GM18505 (cell line): ENCODE data around the gene CETN1.

ENCODE experiments used
- ATAC-seq: cut with Tn5 transposase; IDR thresholded peaks from one replicate; pipeline ENCODE4 v1.9.1; 2021; ENCODE audit not compliant: unreplicated experiment
- POLR2A ChIP-seq: IDR thresholded peaks from 4 replicates; pipeline ENCODE4 v1.6.1; 2011; ENCODE audit warnings: borderline replicate concordance; ENCODE audit not compliant: insufficient read depth, insufficient read length; ENCODE audit errors: extremely low read depth

Gene CETN1

DNA sequence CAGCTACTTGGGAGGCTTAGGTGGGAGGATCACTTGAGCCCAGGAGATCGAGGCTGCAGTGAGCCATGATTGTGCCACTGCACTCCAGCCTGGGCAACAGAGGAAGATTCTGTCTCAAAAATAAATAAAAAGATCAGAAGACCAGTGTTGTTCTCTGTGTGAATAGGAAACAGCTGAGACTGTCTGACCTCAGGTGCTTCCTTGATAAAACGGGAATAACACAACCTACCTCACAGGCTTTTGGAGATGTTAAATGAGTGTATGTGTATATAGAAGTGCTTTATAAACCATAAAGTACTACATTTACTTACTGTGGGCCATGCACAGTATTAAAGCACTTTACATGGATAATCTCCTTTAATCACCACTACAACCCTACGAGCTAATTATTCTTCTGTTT lies 9.9 kb upstream of the CETN1 start:
- no peak for TF ChIP-seq POLR2A
- no peak for ATAC-seq

DNA sequence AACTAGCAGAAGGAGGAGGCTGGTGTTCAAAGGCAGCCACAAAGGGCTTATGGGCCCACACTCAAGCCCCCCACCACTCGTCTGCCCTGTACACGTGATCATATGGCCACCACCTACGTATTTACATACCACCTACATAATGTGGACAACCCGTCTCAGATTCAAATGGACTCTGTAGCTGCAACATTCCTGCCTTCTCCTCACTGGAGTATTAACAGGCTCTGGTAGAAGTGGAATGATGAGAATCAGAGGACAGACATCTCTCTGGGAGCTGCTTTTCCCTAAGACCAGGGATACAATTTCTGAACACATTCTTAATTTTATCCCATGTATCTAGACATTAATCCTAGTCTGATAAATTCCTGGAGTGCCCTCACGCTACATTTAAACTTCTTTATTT lies 9.5 kb upstream of the CETN1 start:
- no peak for ATAC-seq
- TF ChIP-seq POLR2A: no peak

DNA sequence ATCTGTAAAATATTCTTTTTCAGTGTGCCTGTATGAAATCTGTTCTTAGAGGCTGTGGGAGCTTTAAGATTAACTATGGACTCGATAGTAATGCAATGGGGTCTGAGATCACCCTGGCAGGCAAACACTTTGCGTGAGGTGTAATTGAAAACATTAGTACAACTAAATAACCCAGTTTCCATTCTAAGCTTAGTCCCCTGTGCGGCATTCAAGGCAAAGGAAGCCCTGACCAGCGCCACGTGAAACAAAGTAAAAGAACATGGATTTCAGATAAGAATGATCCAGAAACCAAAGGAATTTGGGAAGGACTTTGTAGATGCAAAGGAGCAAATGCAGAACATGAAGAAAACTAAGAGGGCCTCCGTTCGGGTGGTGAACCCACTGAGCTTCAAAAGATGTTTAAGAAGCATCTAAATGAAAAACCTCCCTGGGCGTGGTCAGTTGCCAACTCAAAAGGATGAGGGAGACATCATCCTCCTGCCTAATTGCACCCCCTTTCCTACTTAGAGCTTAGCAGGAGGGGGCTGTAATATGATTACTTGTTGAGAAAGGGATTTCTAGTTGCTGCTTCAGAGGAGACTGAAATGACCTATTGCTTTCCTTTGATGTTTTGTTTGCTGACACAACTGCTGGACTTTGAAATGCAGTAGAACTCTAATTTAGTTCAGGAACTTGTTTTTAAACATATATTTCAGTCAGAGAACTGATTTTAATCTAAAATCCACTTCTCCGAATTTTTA lies 7.9 kb upstream of the CETN1 start:
- no peak for ATAC-seq
- no peak for TF ChIP-seq POLR2A

DNA sequence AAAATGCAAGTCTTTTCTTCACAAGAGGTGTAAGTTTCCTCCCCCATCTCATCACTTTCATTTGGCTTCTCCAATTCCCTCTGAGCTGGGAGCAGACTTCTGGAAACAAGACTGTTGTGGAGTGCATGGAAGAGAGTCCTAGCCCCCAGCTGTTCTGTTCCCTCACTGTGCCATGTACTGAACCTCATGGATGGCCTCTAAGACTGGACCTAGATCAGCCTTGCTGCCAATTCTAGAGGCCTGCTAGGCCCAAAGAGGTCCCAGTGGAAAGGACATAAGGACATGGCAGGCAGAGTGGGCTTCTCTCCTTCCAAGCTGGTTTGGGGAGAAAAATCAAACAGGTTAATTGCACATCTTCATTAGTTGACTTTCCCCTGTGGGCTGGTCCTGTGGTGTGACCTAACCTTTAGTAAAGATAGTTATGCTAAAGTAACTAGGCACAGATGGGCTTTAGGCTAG lies 7.3 kb upstream of the CETN1 start:
- no peak for TF ChIP-seq POLR2A
- ATAC-seq: no peak

DNA sequence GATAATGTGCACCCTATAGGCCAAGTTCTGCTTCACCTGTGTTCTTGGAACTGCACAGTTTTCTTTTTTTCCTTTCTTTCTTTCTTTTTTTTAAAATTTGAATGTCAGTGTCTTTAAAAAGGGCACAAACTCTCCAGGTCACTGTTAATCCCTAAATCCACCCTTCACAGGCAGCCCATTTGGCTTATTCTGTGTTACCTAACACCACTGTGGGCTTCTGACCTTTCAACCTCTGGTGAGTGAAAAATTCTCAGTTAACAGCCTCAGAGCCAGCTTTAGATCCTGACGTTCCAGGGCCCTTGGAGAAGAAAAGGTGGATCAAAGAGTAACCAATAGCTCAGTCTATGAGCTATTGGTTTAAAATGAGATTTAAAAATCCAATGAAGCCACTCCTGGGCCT lies 6.8 kb upstream of the CETN1 start:
- ATAC-seq: no peak
- TF ChIP-seq POLR2A: no peak

- no peak for TF ChIP-seq POLR2A
- no peak for ATAC-seq
Measured at GRCh38 chr18:574149-574860, 5.9 kb upstream of the CETN1 start.

DNA sequence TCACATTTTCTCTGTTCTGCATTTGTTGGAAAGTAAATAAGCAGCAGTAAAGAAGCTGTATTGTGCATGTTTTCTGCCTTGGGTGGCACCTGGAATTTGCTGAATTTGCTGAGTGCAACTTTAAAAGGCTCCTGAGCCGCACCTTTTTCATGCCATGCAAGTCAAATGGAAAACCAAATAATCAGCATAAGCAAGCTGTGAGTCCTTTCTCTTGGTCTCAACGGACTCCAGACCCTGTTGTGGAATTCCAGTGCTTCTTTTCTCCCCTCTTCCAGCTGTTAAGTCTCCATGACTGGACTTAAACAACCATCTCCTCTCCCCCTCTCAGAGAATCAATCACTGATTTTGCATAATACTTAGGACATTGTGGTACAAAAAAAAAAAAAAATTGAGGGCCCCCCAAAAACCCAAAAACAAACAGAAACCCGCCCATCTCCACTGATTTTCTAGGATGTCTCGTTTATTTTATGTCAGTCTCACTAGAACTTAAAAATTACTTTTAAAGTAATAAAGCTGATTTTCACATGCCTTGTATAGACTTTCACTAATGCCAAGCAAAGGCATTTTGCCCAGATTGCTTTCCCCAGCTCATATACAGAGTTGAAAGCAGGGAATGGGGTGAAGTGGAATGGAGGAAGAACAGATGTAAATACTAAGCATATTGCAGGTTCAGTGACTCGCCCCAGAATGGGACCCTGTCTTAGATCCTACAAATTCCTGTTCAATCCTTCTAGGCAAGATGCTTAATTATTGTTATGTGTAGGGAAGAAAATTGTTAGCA lies 5.1 kb upstream of the CETN1 start:
- TF ChIP-seq POLR2A: no peak
- ATAC-seq: no peak

DNA sequence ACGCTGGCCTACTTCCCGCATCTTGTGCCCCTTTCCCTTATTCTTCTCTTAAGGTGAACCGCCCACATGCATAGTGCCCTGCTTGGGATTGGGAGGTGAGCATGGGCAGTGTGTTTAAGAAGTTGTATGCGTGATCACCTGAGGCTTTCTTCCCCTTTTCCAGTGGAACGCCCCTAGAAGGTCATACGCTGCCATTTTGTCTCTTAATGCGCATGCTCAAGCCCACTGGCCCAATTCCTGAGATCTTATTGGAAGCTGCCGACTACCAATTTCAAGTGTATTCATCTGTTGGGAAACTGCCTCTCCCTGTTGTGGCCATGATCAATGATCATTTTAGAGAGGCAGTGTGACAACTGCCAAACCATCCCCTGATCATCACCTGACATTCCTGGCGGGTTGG lies 3.3 kb upstream of the CETN1 start:
- no peak for ATAC-seq
- TF ChIP-seq POLR2A: no peak

DNA sequence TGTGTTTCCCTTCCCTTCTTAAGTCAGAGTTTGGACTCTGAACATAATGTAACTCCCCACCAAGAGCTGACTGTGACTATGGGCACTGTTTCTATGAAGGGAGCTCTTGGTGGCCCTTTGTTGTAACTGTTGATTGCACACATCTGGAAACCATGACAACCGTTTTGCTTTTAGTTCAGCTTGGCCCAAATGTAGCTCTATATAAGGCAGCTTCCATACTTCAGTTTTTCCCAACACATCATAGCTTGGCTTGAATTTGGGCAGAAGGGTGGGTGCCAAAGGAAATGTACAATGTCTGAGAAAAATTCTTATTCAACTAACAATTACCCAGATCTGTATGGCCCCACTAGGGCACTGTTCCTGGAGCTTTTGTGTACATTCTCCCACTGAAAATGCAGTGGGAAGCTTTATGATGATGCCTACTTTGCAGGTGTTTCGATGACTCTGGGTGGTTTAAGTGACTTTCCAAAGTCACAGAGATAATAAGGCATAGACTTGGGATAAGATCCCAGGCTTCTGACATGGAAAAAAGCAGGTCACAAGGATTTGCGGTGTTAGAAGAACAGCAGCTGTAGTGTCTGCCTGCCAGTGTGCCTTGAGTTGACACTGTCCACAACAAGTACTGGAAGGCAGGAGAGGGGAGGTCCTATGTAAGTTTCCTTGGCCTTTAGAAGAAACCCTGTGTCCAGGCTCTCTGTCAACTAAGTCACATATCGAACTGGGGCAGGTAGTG lies 2.4 kb upstream of the CETN1 start:
- ATAC-seq: no peak

DNA sequence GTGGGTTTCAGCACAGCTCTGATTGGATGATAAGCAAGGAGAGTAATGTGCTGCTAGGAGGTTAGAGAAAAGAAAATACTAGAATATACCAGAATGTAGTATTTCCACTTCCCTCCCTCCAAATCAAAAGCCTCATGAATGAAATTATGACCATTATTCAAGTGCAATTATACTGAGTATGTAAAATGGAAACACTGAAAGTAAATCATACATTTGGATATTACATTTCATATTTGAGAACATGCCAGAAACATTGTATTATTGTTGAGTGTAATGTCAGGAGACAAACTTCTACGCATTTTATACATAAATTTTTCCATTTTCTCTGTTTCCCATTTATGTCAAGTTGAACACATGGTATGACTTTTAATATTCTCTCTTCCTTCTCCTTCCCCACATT lies 942 bp upstream of the CETN1 start:
- TF ChIP-seq POLR2A: no peak
- ATAC-seq: no peak

More for the DNA sequence above, 2.4 kb upstream of the CETN1 start:
- no peak for TF ChIP-seq POLR2A

DNA sequence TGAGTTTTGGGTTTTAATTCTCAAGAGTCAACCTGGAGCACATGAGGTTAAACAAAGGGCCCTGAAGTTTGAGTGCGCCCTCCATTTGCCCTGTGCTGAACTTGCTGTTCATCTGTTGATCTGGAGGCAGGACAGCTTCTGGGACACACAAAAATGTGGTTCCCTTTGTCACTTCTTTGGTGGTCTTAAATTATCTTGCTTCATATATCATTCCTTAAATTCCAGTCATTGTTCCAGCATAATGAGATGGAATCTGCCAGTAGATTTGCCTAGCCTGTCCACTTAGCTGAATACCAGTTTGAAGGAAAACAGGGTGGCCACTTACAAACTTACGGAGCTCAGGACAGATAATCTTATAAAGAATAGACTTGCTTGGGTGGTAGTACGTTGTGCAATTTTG lies 916 bp downstream of the CETN1 start:
- ATAC-seq: no peak

GRCh38 chr18:582465-582864 lies 2.3 kb downstream of the CETN1 start:
- no peak for TF ChIP-seq POLR2A
- ATAC-seq: no peak

More for the DNA sequence above, 916 bp downstream of the CETN1 start:
- no peak for TF ChIP-seq POLR2A

DNA sequence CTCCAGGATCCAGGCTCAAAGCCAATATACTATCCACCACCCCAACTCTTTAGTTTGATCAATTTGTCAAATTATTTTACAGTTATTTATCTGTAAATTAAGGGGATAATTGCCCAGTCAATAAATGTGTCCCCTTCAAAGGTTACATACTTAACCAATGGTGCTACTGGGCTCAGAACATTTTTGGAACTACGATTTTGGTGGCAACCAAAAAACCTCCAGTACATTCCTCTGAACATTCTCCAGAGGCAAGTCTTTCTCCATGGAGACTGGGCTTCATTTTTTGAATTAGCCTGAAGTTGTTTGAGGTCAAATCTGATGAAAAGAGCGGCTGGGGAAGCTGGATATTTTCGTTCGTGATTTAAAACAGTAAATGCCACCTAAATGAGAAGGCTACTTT lies 14.9 kb downstream of the CETN1 start:
- TF ChIP-seq POLR2A: no peak
- ATAC-seq: no peak
